Activated gamma-delta T cell (primary cell): ENCODE results near the gene CHAF1B.

ENCODE experiments used
- DNase-seq: peaks from one replicate; lab custom pipeline; 2025; lab: John Stamatoyannopoulos, UW

The CHAF1B gene

DNA sequence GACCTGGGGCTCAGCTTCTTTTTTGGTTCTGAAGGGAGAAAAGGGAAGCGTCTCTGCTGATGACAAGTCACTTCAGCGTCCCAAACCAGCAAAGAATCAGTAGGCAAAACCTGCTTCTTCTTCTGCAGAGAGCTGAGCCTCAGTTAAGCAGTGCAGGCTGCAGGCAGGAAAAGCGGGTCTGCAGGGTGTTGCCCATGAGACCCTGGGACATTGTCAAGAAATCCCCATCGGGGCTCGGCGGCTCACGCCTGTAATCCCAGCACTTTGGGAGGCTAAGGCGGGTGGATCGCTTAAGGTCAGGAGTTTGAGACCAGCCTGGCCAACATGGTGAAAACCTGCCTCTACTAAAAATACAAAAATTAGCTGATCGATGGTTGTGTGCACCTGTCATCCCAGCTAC lies 78.0 kb downstream of the CHAF1B start:
- no peak for DNase-seq

- no peak for DNase-seq
Measured at GRCh38 chr21:36463991-36464390, 78.8 kb downstream of the CHAF1B start.

DNA sequence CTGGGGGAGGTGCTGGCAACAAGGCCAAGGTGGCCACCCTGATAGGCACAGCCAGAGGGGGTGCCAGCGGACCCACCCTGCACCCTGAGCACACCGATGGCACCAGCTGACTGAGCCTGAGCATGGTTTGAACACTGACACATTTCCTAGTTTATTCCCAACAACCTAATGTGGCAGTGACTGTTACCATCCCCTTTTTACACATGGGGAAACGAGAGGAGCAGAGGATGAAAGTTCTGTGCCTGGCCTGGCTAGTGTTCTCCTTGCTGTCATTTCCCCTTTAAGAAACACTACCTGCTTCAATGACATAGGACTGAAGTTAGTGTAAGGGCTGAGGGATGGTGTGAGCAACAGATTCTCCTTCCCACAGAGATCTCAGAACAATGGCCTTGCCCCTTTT lies 79.4 kb downstream of the CHAF1B start:
- no peak for DNase-seq

DNA sequence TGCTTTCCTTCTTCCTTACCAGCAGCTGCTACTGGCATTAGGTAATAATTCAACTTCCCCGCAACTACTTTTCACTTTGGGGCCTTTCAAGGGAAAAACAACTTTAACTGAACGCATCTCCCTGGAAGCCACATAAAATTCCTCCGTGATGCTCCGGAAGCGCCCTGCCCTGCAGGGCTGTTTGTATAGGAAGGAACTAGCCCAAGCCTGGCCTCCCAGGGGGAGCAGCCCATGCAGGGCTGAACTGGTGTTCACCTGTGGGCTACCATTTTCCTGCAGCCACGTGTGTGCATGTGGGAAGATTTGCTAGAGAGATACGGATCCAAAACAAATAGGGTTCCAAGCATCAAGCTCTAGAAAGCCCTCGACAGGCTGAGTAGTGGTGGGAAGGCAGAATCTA lies 80.3 kb downstream of the CHAF1B start:
- no peak for DNase-seq

- no peak for DNase-seq
Measured at GRCh38 chr21:36466061-36466511, 80.9 kb downstream of the CHAF1B start.
